DOHH2 (cell line): ENCODE results near the gene DHRS12.

ENCODE experiments used
- CTCF ChIP-seq: fragments of 200-600 bp; sonication (generic); IDR thresholded peaks from one replicate; pipeline ENCODE4 v1.5.1; 2014; ENCODE audit warnings: antibody characterized with exemption, mild to moderate bottlenecking, low read depth, low read length; ENCODE audit not compliant: poor library complexity, severe bottlenecking
- EZH2phosphoT487 ChIP-seq: fragments of 200-600 bp; sonication (generic); IDR thresholded peaks from 2 replicates; pipeline ENCODE4 v1.6.1; 2017; ENCODE audit warnings: borderline replicate concordance, mild to moderate bottlenecking, antibody characterized with exemption, low read length, moderate library complexity, mixed read lengths

GRCh38 chr13:51831519-51831918 lies 27.6 kb upstream of the DHRS12 start:
- TF ChIP-seq CTCF: no peak
- no peak for TF ChIP-seq EZH2phosphoT487
